M059J (cell line): Measurements from ENCODE around the gene EXOSC6. TPM values are rescaled to one million over a fixed set of nuclear protein-coding genes. Genes with fewer than 3 reads are reported as not detected.
"Not testable (repeated sequence)": the region's sequence is repeated elsewhere in the genome, so short reads cannot be mapped to it uniquely, and the experiment has no call there.

Experiments used
- DNase-seq: peaks from one replicate; pipeline ENCODE4 v3.0.0-alpha.2; 2012; ENCODE audit warnings: low read depth
- total RNA-seq: library from RNA; depleted of rRNA; stranded (reverse); fragments of >200 nt; shearing (Covaris generic); gene quantifications from 2 replicates; pipeline ENCODE4 v1.2.3, GENCODE V29; 2014; rRNA removed

EXOSC6 gene
- total RNA-seq, 1 experiment from 2014 or later, result 21.4 TPM

GRCh38 chr16:70199170-70199569 is 52.6 kb downstream of the EXOSC6 start:
- DNase-seq, result not testable (repeated sequence)

GRCh38 chr16:70198666-70199065 is 53.1 kb downstream of the EXOSC6 start:
- not testable (repeated sequence) for DNase-seq

- not testable (repeated sequence) for DNase-seq
Observed at GRCh38 chr16:70198230-70198629, 53.5 kb downstream of the EXOSC6 start.

- not testable (repeated sequence) for DNase-seq
Observed at GRCh38 chr16:70197611-70198010, 54.1 kb downstream of the EXOSC6 start.

Other genes with a start within 250 kb of the EXOSC6 start
- 8.4 and 15.9 TPM in 2 replicates for gene PDPR, start 137.6 kb downstream of the EXOSC6 start, total RNA-seq
- 0.27 TPM in 1 of 2 replicates, not detected in the other for gene CLEC18C, start 78.2 kb downstream of the EXOSC6 start, total RNA-seq
- gene AARS1, start 37.6 kb upstream of the EXOSC6 start, total RNA-seq, result 38.9 and 68.8 TPM in 2 replicates
- gene DDX19B, start 47.2 kb upstream of the EXOSC6 start, total RNA-seq, result 35.1 and 38.7 TPM in 2 replicates
- gene DDX19A, start 95.0 kb upstream of the EXOSC6 start, total RNA-seq, result 54.3 and 62.5 TPM in 2 replicates
- gene ST3GAL2, start 187.2 kb upstream of the EXOSC6 start, total RNA-seq, result 15.7 and 32.2 TPM in 2 replicates
- gene FCSK, start 202.7 kb upstream of the EXOSC6 start, total RNA-seq, result 1.8 and 3.2 TPM in 2 replicates